Fibroblast of skin of right biceps (primary cell): ENCODE results near the gene OR5H14.
"Not testable (repeated sequence)": the region's sequence is repeated elsewhere in the genome, so short reads cannot be mapped to it uniquely, and the experiment has no call there.

Experiments
- DNase-seq: peaks from one replicate; pipeline ENCODE4 v3.0.0-alpha.2; 2013

The OR5H14 gene

DNA sequence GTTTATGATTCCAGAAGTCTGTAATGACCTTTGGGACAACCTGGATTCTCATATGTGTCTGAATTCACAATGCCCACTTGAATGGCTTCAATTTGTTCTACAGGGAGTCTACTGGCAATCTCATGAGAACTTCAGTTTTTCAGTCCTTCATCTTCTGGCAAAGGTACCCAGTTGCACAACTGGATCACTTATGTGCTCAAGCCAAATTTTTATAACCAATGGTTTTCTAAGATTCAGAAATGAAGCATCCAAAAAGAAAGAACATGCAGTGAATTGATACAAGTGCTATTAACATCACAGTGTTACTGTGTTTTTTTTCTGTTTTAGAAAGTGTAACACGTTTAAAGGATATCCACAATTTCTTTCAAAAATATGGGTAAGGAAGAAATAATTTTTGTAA lies at the start of gene OR5H14:
Gene OR5H14 (plus strand): TSS at position 301 of the 400 bp plus-strand sequence. CDS start 1,907 bp downstream, outside the sequence.
- no peak for DNase-seq

DNA sequence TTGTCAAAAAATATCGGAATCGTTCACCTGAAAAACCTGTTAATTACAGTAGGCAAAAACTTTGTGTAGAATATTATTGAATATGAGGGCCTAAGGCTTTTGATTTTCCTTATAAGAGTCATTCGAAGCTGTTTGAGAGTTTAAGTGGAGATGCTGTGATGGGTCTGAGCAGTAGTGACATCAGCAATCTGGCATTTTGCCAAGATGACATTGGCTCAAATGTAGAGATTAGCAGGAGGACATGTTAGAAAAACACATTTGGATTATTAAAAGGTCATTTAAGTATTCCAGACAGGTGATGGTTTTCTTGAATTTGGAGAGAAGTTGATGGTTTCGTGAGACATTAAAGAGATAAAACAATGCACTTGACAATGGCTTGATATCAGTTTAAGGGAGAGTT lies 47.4 kb upstream of the OR5H14 start:
- DNase-seq: no peak

DNA sequence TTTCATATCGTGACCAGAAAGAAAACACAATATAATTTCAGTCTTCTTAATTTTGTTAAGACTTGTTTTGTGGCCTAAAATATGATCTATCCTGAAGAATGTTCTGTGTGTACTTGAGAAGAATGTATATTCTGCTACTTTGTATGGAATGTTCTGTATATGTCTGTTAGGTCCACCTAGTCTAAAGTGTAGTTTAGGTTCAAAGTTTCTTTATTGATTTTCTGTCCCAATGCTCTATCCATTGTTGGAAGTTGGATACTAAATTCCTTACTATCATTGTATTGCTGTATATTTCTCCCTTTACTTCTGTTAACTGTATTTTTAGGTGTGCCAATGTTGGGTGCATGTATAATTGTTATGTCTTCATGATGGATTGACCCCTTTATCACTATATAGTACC lies 39.1 kb upstream of the OR5H14 start:
- DNase-seq: no peak

DNA sequence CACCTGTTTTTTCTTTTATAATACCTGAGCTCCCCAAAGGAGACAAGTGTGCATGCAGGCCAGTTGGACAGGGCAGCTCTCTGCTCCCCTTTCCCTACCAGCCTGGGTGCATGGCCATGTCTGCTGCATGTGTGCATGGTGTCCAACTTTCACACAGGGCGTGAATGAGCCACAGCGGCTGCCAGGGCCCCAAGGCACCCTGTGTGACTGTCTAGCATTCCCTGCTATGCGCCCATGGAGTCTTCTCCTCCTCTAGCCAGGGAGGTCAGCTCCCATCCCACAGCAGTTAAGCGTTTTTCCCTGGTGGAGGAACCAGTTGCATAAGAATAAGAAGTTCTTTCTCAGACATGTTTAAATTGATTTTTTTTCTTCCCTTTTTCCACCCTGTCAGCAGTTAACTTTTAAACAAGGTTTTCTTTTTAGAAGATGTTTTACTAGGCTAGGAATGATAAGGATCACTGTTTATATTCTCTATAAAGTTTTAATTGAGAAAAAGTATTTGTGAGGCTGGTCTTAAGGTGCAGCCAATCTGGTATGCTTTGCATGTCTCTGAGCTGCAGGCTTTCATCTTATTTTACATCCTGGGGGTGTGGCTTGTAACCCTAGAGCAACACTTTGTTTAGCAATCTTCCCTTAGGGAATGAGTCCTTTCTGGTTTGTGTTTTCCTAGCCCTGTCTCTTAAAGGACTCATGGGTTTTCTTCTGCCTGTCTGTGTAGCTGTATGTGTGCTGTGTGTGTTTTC lies 37.3 kb upstream of the OR5H14 start:
- DNase-seq: no peak

DNA sequence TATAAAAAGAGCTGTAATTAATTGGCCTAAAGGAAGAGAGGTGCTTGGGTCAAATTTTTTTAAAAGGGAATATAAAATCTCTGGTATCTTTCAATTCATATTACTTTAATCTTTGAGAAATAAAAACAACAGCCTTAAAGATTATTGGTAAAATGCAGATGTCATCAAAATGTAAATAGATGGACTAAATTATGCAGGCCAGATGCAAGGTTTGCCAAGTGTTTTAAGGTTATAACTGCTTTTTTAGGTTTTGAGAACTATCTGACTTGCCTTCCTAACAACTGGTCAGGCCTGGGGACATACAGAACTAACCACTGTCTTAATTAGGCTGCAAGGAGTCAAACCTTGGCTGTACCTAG lies 36.8 kb upstream of the OR5H14 start:
- DNase-seq: no peak

DNA sequence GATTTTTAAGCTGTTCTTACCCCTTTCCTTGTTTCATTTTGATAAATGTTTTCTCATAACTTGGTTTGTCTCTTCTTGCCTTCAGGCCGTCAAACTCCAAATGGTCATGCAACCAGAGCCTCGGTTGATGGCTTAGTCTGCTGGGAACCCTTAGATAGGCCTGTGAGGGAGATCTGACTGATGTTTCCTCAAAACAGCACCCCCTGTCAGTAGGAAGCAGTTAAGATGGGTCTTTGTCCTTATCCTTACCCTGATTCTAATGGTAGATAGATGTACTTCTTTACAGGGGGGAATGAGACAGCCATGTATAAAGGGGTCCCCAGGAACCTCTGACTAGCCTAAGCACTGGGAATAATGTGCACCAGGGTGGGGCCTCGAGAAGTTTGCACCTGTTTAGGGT lies 33.0 kb upstream of the OR5H14 start:
- DNase-seq: no peak

DNA sequence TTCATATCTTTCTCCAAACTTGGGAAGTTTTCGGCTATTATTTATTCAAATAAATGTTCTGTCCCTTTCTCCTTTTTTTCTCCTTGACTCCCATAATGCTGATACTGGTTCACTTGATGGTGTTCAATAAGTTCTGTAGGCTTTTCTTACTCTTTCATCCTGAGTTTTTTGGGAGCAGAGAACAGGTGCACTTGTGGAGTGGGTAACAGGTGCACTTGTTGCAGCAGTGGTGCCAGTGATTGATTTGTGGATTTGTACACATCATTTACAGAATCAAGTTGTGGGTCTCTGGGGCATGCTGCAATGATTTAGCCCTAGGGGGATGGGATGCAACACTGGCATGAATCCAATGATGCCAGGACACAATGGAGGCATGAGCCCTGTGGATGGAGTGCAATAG lies 31.6 kb upstream of the OR5H14 start:
- no peak for DNase-seq

DNA sequence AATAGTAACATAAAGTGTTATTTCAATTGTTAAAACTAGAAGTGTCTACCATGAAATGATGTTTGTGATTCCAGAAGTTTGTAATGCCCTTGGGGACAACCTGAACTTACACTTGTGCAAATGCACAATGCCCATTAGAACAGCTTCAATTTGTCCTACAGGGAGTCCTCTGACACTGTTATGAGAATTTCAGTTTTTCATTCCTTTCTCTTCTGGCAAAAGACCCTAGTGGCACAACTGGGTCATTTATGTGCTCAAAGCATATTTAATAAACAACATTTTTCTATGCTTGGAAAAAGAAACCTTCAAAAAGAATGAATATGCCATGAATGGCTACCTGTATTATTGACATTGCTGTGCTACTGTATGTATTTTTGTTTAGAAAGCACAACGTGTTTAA lies 16.9 kb upstream of the OR5H14 start, which contains the start of gene OR5H1:
Gene OR5H1 (plus strand): TSS at position 301 of the 400 bp plus-strand sequence. CDS start 1,977 bp downstream, outside the sequence.
- no peak for DNase-seq

DNA sequence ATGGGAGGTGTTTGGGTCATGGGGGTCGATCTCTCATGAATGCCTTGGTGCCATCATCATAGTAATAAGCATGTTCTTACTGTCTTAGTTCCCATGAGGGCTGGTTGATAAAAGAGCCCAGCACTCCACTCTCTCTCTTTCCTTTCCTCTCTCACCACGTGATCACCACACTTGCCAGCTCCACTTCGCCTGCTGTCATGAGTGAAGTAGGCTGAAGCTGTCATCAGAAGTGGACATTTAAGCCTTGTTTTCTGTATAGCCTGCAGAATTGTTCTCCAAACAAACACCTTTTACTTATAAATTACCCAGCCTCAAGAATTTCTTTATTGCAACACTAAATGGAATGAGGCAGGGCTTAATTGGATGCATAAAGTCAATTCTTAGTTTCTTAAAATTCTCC lies 10.6 kb upstream of the OR5H14 start:
- no peak for DNase-seq

DNA sequence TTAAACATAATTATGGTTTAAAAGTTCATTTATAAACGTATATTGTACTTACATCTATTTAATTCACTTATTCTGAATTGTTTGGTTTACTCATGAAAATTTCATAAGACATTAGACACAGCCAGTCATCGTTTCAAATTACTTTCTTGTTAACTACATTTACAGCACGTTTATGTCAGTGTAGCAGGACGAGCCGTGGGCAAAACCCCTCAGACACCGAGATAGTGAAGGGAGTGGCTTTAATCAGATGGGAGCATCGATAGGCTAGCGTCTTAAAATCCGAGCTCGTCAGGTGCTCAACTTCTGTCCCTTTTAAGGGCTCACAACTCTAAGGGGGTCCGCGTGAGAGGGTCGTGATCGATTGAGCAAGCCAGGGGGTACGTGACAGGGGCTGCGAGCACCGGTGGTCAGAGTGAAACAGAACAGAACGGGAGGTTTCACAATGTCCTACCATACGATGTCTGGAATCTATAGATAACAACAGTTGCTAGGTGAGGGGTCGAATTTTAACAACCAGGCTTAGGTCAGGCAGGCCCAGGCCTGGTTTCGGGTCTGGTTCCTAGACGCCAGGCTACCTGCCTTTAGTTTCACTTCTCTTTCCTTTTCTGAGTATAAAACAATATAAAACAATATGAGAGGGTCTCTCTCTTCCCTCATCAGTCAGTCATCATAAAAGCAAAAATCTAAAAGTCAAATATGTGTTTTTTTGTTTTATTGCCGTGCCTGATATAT lies 9.3 kb upstream of the OR5H14 start:
- not testable (repeated sequence) for DNase-seq

DNA sequence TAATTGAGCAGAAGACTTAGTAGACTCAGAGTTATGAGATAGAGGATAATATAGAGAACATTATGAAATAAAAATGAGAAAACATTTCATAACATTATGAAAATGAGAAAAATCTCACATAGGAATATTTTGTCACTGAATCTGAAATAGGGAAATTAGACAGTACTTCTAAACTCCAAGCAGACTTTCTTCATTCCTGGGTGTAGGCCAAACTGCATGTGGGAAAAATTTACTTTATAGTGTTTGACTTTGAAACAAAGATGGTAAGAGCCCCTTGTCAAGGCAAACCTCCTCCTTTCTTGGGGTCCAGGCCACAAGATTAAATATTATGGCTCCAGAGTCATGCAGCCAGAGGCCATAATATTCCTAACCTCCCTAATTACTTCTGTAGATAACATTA lies 6.7 kb upstream of the OR5H14 start:
- no peak for DNase-seq

DNA sequence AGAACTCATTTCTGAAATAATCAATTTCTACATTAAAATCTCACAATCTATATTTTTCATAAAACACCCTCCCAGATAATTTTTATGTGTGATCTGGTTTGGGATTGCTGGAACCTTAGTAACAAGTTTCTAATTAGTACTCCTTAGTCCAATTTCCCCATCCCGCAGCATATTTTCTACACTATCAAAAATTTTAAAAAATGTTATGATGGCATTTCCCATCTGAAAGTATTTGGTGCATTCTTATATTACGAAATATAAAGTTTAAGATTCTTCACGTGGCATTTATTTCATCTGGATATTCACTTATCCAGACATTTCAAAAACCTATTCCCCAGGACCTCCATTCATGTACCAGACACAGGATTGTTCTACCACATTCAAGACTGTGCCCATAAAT lies 1.5 kb downstream of the OR5H14 start:
- no peak for DNase-seq

DNA sequence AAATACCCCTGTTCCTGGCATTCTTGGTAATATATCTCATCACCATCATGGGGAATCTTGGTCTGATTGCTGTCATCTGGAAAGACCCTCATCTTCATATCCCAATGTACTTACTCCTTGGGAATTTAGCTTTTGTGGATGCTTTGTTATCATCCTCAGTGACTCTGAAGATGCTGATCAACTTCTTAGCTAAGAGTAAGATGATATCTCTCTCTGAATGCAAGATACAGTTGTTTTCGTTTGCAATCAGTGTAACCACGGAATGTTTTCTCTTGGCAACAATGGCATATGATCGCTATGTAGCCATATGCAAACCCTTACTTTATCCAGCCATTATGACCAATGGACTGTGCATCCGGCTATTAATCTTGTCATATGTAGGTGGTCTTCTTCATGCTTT lies 2.2 kb downstream of the OR5H14 start:
- not testable (repeated sequence) for DNase-seq

DNA sequence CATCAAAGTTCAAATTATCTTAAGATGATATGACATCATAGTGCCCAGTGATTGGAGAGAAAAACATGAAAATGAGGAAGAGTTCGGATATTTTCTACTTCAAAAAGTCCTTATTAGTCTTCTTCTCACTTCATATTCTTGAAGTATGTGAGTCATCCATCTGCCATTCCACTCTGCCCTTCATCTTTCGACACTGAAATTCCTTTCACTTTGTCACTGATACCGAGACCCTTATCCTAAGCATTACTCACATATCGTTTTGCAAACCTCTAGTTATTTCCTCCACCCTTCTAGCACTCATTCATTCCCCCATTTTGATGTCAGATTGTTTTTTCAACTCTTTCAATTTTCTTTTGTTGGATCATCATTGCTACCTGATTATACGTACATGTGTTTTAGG lies 4.0 kb downstream of the OR5H14 start:
- no peak for DNase-seq

DNA sequence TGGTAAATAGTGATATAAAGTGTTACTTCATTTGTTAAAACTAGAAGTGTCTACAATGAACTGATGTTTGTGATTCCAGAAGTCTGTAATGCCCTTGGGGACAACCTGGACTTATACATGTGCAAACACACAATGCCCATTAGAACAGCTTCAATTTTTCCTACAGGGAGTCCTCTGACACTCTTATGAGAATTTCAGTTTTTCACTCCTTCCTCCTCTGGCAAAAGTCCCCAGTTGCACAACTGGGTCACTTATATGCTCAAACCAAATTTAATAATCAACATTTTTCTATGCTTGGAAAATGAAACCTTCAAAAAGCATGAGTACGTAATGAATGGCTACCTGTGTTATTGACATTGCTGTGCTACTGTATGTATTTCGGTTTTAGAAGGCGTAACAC lies 19.1 kb downstream of the OR5H14 start, which contains the start of gene OR5H15:
Gene OR5H15 (plus strand): TSS at position 301 of the 400 bp plus-strand sequence. CDS start 2,004 bp downstream, outside the sequence.
- DNase-seq: no peak

DNA sequence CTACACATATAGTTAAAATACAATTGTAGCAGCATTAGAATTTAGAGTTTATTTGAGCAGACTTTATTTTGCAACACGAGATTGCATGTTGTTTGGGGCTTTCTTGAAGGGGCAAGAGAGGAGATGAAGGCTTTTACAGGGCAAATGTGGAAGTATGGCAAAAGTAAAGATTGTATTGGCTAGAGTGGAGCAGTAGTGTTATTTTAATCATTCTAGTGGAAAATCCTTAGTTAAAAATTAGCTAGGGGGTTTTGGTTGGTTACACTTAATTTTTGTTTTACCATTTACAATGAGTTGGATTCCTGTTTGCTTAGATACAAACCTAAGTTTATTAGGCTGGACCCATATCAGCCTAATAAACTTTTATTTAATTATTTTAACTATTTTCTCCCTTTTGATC lies 23.8 kb downstream of the OR5H14 start:
- no peak for DNase-seq

DNA sequence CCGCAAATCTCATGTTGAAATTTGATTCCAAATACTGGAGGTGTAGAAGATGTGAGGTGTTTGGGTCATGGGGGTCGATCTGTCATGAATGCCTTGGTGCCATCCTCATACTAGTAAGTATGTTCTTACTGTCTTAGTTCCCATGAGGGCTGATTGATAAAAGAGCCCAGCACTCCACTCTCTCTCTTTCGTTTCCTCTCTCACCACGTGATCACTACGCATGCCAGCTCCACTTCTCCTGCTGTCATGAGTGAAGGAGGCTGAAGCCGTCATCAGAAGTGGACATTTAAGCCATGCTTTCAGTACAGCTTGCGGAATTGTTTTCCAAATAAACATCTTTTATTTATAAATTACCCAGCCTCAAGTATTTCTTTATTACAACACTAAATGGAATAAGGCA lies 25.3 kb downstream of the OR5H14 start:
- no peak for DNase-seq

DNA sequence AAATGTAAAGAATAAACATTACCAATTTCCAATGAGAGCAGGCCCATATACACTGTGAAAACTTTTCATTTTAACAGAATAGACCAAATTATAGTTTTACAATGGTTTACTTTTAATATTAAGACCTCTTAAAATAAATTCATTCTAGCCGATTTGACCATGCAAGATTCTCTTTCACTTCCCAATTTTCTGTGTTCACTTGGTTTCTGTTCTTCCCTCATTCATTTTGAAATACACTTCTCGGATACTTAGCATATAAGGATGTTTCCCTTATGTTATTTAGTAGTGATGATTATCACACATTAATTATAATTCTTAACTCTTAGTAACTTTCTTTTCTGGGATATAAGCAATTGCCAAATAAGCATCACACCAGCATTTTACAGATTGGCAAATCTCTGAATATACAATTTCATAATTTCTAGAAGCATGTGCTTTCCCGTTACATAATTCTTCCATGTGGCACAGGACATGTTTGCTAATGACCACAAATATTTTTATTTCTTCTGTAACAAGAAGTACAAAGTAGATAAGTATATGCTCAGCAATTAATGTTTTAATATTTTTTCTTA lies 33.1 kb downstream of the OR5H14 start:
- DNase-seq: no peak

DNA sequence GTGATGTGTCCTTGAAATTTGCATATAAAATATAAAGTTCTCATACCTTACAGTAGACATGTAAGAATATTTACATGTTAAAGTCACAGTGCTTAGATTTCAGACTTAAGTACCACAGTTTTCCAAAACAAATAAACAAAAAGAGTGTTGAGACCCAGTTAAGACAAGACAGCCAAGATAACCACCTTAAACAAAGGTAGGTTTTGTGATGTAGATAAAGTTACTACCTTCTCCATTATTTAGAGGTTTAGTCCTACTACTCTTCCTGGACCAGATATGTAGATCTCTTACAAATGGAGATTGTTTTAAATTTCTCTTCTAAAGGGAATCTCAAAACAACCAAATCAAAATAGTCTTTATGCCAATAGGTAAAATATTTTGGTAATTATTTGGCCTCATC lies 34.9 kb downstream of the OR5H14 start:
- no peak for DNase-seq

DNA sequence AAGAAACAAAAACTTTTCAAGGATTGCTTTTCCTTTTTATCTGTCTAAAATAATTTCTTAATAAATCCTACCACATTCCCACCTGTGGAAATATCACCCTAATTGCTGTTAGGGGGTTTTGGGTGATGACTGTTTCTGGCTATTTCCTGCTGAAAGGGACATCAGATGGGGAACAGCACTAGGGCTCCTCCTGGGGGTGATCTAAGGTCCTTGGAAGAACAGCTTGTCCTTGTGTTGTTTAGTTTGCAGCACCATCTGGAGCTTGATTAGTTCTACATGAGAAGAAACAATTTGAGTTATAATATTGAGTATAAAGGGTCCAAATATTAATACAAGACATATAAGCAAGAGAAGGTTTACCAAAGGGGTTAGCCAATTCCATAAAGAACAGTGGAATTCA lies 37.9 kb downstream of the OR5H14 start:
- DNase-seq: no peak

DNA sequence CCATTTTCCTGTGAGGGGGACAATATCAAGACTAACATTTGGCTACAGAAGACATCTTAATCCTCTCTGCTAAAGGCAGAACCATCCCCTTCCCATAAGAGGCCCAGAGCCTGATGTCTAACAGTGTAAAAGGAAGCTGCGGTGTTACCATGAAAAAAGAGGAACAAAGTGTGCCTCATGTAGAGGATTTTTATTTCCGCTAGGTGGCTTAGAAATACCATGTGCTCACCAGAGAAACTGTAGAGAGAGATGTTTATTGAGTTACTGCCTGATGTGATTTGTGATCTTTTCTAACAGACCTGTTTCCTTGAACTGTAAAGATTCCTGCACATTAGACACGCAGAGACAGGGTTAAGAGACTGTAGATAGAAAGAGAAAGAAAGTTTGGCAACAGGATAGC lies 41.3 kb downstream of the OR5H14 start:
- DNase-seq: no peak

DNA sequence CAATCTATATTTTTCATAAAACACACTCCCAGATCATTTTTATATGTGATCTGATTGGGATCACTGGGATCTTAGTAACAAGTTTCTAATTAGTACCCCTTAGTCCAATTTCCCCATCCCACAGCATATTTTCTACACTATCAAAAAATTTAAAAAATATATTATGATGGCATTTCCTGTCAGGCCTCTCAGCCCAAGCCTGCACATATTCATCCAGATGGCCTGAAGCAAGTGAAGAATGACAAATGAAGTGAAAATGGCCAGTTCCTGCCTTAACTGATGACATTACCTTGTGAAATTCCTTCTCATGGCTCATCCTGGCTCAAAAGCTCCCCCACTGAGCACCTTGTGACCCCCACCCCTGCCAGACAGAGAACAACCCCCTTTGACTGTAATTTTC lies 43.6 kb downstream of the OR5H14 start:
- DNase-seq: not testable (repeated sequence)

DNA sequence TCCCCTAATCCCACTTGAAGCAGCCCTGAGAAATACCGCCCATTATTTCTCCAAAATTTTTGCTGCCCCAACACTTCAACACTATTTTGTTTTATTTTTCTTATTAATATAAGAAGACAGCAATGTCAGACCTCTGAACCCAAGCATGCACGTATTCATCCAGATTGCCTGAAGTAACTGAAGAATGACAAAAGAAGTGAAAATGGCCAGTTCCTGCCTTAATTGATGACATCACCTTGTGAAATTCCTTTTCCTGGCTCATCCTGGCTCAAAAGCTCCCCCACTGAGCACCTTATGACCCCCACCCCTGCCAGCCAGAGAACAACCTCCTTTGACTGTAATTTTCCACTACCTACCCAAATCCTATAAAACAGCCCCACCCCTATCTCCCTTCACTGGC lies 49.0 kb downstream of the OR5H14 start:
- not testable (repeated sequence) for DNase-seq

DNA sequence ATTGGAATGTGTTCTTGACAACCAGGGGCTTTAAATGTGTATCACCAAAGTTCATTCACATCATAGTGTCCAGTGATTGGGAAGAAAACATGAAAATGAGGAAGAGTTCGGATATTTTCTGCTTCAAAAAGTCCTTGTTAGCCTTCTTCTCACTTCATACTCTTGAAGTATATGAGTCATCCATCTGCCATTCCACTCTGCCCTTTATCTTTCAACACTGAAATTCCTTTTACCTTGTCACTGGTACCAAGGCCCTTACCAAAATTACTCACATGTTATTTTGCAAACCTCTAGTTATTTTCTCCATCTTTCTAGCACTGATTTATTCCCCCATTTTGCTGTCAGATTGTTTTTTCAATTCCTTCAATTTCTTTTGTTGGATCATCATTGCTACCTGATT lies 51.7 kb downstream of the OR5H14 start:
- no peak for DNase-seq
